Adrenal gland (tissue), 12 donors: ENCODE results near the gene DRC3. TPM values are rescaled to one million over a fixed set of nuclear protein-coding genes. Genes with fewer than 3 reads are reported as not detected.
"Not testable (repeated sequence)": the region's sequence is repeated elsewhere in the genome, so short reads cannot be mapped to it uniquely, and the experiment has no call there.

Experiments
- DNase-seq, 7 donors: peaks; one replicate each; pipeline ENCODE4 v3.0.0-alpha.2; 2019 to 2020
- H3K27ac ChIP-seq, 5 donors: fragments of 200-600 bp; sonication (generic) in 4 of 5; 1 replicate in 3 of 5; 2 replicates in 2 of 5; pipeline versions ENCODE4 v1.5.1 to v1.8.0; 2016 to 2020; ENCODE audit warnings: mild to moderate bottlenecking in 1 of 5
- H3K27me3 ChIP-seq: fragments of 200-600 bp; 2 replicates; pipeline ENCODE4 v1.8.0; 2021
- H3K36me3 ChIP-seq, 2 donors: fragments of 200-600 bp; replicated peaks in 1 of 2; 1 replicate in 1 of 2; 2 replicates in 1 of 2; pipeline versions ENCODE4 v1.5.1 to v1.8.0; 2018 to 2022
- H3K4me1 ChIP-seq, 2 donors: fragments of 200-600 bp; replicated peaks in 1 of 2; 1 replicate in 1 of 2; 2 replicates in 1 of 2; pipeline versions ENCODE4 v1.5.1 to v1.8.0; 2018 to 2021
- H3K4me3 ChIP-seq, 4 donors: fragments of 200-600 bp; sonication (generic) in 3 of 4; one replicate each; pipeline ENCODE4 v1.5.1; 2016 to 2018
- H3K9me3 ChIP-seq, 3 donors: fragments of 200-600 bp; sonication (generic) in 1 of 3; replicated peaks in 1 of 3; 1 replicate in 2 of 3; 2 replicates in 1 of 3; pipeline versions ENCODE4 v1.5.1 to v1.8.0; 2016 to 2021
- POLR2A ChIP-seq, 2 donors: fragments of 450-650 bp; IDR thresholded peaks; one replicate each; pipeline ENCODE4 v1.6.1; 2017; ENCODE audit warnings: antibody characterized with exemption in 2 of 2, mild to moderate bottlenecking in 2 of 2, moderate library complexity in 1 of 2
- WGBS, 4 donors: extraction: QIAGEN DNeasy Blood & Tissue Kit in 2 of 4; methylation state at CpG; one replicate each; pipeline versions ENCODE4 v1.1.5 to v1.1.7; 2013 to 2017; 5-methylcytosine and 5-hydroxymethylcytosine counted together
- intact Hi-C, 2 donors: fragments of 100-400 bp; cut with DNase I; formaldehyde crosslinking; loops; one replicate each; pipeline versions ENCODE4 v1.14.1 to v1.15.0; 2022 to 2023
- polyA plus RNA-seq, 3 donors: library from polyadenylated mRNA; stranded (reverse); fragments of 200-250 nt in 2 of 3; fragments of 350-450 nt in 1 of 3; fragmentation: Illumina TruSeq in 1 of 3; extraction: RNeasy Lipid Tissue Mini Kit (QIAGEN cat#74804) in 1 of 3; gene quantifications; one replicate each; pipeline ENCODE4 v1.2.3, GENCODE V29; 2013 to 2014
- total RNA-seq, 9 donors: library from RNA; depleted of rRNA in 4 of 9; stranded (reverse); fragments of >200 nt in 4 of 9; fragments of 120-200 nt in 1 of 9; fragmentation: NEBNext Ultra II Directional in 1 of 9; extraction: Animal tissue kit (Norgen Biotek cat#: 25700) in 1 of 9; gene quantifications; one replicate each; pipeline versions ENCODE4 v1.1.0 to v1.2.4, GENCODE V29; 2013 to 2023
- TF ChIP-seq, protein P1 (sequence below), 6 experiments: fragments of 450-650 bp in 4 of 6; fragments of 200-600 bp in 2 of 6; sonication (generic) in 1 of 6; IDR thresholded peaks; 1 replicate in 5 of 6; 2 replicates in 1 of 6; pipeline versions ENCODE4 v1.5.1 to v1.8.0; 2016 to 2021; ENCODE audit warnings: antibody characterized with exemption in 6 of 6, mild to moderate bottlenecking in 2 of 6, moderate library complexity in 1 of 6
- donor health status: healthy with polysubstance abuse.
- donor health status: Bipolar disorder and iron deficiency.
- donor health status: DM: yes; HTN: yes; CAD: no.
- donor health status: DM: no; HTN: no; CAD: no.
- donor health status: DM: no; HTN: no; CAD: no.
- donor health status: DM: yes; HTN: yes; CAD: no.

Gene DRC3
- total and polyA plus RNA-seq, 12 donors: 0.17 to 21.3 (median 3.6) TPM

GRCh38 chr17:17952691-17953090, 20.0 kb upstream of the DRC3 start:
- DNase-seq: no peak
- TF ChIP-seq, protein P1, sequence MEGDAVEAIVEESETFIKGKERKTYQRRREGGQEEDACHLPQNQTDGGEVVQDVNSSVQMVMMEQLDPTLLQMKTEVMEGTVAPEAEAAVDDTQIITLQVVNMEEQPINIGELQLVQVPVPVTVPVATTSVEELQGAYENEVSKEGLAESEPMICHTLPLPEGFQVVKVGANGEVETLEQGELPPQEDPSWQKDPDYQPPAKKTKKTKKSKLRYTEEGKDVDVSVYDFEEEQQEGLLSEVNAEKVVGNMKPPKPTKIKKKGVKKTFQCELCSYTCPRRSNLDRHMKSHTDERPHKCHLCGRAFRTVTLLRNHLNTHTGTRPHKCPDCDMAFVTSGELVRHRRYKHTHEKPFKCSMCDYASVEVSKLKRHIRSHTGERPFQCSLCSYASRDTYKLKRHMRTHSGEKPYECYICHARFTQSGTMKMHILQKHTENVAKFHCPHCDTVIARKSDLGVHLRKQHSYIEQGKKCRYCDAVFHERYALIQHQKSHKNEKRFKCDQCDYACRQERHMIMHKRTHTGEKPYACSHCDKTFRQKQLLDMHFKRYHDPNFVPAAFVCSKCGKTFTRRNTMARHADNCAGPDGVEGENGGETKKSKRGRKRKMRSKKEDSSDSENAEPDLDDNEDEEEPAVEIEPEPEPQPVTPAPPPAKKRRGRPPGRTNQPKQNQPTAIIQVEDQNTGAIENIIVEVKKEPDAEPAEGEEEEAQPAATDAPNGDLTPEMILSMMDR (IDR thresholded peaks at IDR 0.05): no peak
- no peak for TF ChIP-seq POLR2A (IDR thresholded peaks at IDR 0.05)
- intact Hi-C loops: no loop called here

DNA sequence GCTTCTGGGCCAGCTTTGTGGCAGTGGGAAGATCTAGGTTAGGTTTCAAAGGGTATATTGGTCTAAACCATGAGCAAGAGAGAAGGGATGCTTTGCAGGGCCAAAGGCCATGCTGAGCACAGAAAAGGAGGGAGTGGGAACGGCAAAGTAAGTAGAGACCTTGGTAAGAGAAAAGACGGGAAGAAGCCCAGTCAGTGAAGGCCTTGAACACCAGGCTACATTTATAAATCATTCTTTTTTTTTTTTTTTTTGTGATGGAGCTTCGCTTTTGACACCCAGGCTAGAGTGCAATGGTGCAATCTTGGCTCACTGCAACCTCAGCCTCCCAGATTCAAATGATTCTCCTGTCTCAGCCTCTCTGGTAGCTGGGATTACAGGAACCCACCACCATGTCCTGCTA, 18.6 kb upstream of the DRC3 start:
- H3K4me1 ChIP-seq: peaks cover 20 to 40% of the 10 kb centered on the region in 2 donors
- H3K9me3 ChIP-seq: no peaks in the 10 kb centered on the region
- peak overlapping the region in 2 of 5 donors; percentile 30 to 38 for H3K27ac ChIP-seq
- WGBS, 4 donors: 45 to 70% (median 65%) methylated on average over 3 of the region's 3 CpGs
- H3K4me3 ChIP-seq: no peak overlapping the region
- no peaks in the 10 kb centered on the region for H3K36me3 ChIP-seq
- no peak for TF ChIP-seq POLR2A (IDR thresholded peaks at IDR 0.05)
- TF ChIP-seq, protein P1 (IDR thresholded peaks at IDR 0.05): no peak
- DNase-seq: peak in 2 of 7 donors; percentile 33 to 56
- intact Hi-C loops: no loop called here
- H3K27me3 ChIP-seq: no peaks in the 10 kb centered on the region

More at GRCh38 chr17:17952691-17953090, 20.0 kb upstream of the DRC3 start:
- no peaks in the 10 kb centered on the region for H3K9me3 ChIP-seq
- H3K36me3 ChIP-seq: no peaks in the 10 kb centered on the region
- no peaks in the 10 kb centered on the region for H3K27me3 ChIP-seq
- 93 to 97% (median 96%) methylated on average over 2 to 3 of the region's 3 CpGs for WGBS, 4 donors
- H3K27ac ChIP-seq: no peak overlapping the region
- peaks cover 6 to 26% of the 10 kb centered on the region in 2 donors for H3K4me1 ChIP-seq
- no peak overlapping the region for H3K4me3 ChIP-seq

DNA sequence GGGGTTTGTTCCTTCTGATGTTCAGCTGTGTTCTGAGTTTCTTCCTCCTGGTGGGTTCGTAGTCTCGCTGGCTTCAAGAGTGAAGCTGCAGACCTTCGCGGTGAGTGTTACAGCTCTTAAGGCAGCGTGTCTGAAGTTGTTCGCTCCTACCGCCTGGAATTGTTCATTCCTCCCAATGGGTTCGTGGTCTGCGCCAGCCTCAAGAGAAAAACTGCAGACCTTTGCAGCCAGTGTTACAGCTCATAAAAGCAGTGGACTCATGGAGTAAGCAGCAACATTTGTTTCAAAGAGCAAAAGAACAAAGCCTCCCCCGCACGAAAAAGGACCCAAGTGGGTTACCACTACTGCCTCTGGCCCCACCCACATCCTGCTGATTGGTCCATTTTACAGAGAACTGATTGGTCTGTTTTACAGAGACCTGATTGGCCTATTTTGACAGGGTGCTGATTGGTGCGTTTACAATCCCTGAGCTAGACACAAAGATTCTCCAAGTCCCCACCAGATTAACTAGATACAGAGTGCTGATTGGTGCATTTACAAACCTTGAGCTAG, 16.8 kb upstream of the DRC3 start:
- H3K27me3 ChIP-seq, H3K4me3 ChIP-seq, H3K9me3 ChIP-seq, DNase-seq, H3K36me3 ChIP-seq, intact Hi-C loops, H3K27ac ChIP-seq: not testable (repeated sequence)
- peaks cover 36 to 49% of the 10 kb centered on the region in 2 donors for H3K4me1 ChIP-seq
- WGBS, 4 donors: 94 to 97% (median 97%) methylated on average over 9 to 12 of the region's 12 CpGs

GRCh38 chr17:17957584-17957916, 15.1 kb upstream of the DRC3 start:
- H3K9me3 ChIP-seq: no peaks in the 10 kb centered on the region
- H3K4me1 ChIP-seq: peaks cover 38 to 51% of the 10 kb centered on the region in 2 donors
- 87 to 98% (median 91%) methylated on average over 7 of the region's 7 CpGs for WGBS, 4 donors
- H3K27ac ChIP-seq: peak overlapping the region in 4 of 5 donors; percentile 5 to 75 (median 23)
- no peaks in the 10 kb centered on the region for H3K27me3 ChIP-seq
- intact Hi-C loops: no loop called here
- no peak overlapping the region for H3K4me3 ChIP-seq
- H3K36me3 ChIP-seq: no peaks in the 10 kb centered on the region
- TF ChIP-seq POLR2A (IDR thresholded peaks at IDR 0.05): no peak
- TF ChIP-seq, protein P1 (IDR thresholded peaks at IDR 0.05): no peak
- DNase-seq: no peak

DNA sequence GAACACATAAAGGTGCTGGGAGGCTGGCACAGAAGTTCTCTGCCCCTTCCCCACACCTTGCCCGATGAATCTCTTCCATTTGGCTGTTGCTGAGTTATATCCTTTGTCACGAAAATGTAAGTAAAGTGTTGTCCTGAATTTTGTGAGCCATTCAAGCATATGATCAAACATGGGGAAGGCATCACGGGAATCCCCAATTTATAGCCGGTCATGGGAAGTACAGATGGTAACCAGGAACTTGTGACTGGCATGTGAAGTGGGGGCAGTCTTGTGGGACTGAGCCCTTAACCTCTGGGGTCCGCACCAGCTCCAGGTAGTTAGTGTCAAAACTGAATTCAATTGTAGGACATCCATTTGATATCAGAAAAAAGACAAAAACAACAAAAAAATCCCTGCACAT, 13.7 kb upstream of the DRC3 start:
- peaks cover 38 to 54% of the 10 kb centered on the region in 2 donors for H3K4me1 ChIP-seq
- intact Hi-C loops: no loop called here
- no peak for DNase-seq
- TF ChIP-seq, protein P1 (IDR thresholded peaks at IDR 0.05): no peak
- TF ChIP-seq POLR2A (IDR thresholded peaks at IDR 0.05): no peak
- peak overlapping the region; percentile 5 to 75 (median 63) for H3K27ac ChIP-seq
- H3K9me3 ChIP-seq: no peaks in the 10 kb centered on the region
- H3K4me3 ChIP-seq: no peak overlapping the region
- 81 to 92% (median 91%) methylated on average over 5 of the region's 5 CpGs for WGBS, 4 donors
- no peaks in the 10 kb centered on the region for H3K27me3 ChIP-seq
- no peaks in the 10 kb centered on the region for H3K36me3 ChIP-seq
